Measurements from ENCODE around the gene ACE. TPM values are rescaled to one million over a fixed set of nuclear protein-coding genes. Genes with fewer than 3 reads are reported as not detected.

The ACE gene
- total RNA-seq, 1 donor from 2014 or later = 3.6 TPM

GRCh38 chr17:63531022-63531965 is 54.4 kb downstream of the ACE start:
- no peak overlapping the region for H3K27ac Mint-ChIP-seq
- DNase-seq (ENCODE audit: extremely low spot score, unreplicated experiment) = no peak

DNA sequence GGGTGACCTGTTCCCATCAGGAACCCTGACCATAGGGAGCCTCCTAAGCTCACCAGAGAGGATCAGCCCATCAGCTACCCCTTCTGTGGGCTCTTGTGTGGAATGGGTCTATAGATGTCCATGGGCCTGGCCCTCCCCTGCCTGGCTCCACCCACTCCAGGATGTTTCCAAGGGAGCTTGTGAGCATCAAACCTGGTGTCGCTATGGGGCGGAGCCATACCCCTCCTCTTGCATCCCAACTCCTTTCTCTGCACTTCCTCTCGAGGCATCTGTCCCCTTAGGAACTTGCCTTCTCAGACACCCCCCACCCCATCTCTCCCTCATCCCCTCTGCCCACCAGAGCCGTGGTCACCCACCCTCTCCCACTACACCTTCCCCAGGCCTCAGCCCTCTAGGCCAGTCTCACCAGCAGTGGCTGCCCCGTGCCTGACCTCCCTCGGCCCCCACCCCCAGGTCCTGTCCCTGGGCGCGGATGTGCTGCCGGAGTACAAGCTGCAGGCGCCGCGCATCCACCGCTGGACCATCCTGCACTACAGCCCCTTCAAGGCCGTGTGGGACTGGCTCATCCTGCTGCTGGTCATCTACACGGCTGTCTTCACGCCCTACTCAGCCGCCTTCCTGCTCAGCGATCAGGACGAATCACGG is 56.7 kb downstream of the ACE start:
- no peaks in the 10 kb centered on the region for H3K9me3 Mint-ChIP-seq
- peaks cover 15% of the 10 kb centered on the region for H3K27me3 Mint-ChIP-seq
- DNase-seq (ENCODE audit: extremely low spot score, unreplicated experiment) = no peak
- no peak overlapping the region for H3K27ac Mint-ChIP-seq
- H3K4me1 Mint-ChIP-seq (ENCODE audit: unreplicated experiment) = no peaks in the 10 kb centered on the region
- H3K4me3 Mint-ChIP-seq = no peak overlapping the region
- no peaks in the 10 kb centered on the region for H3K36me3 Mint-ChIP-seq
- TF ChIP-seq CTCF (conservative IDR thresholded peaks at IDR 0.05) = no peak

More at GRCh38 chr17:63531022-63531965, 54.4 kb downstream of the ACE start:
- Mint-ChIP-seq H3K27me3 (peaks cover 17% of the 10 kb centered on the region), H3K4me3 (no peak overlapping the region), H3K36me3 (no peaks in the 10 kb centered on the region), H3K9me3 (no peaks in the 10 kb centered on the region), H3K4me1 (ENCODE audit: unreplicated experiment) (no peaks in the 10 kb centered on the region)
- no peak for TF ChIP-seq CTCF (conservative IDR thresholded peaks at IDR 0.05)

GRCh38 chr17:63534078-63534570 is 57.3 kb downstream of the ACE start:
- no peak for TF ChIP-seq CTCF (conservative IDR thresholded peaks at IDR 0.05)
- H3K4me1 Mint-ChIP-seq (ENCODE audit: unreplicated experiment) = no peaks in the 10 kb centered on the region
- no peaks in the 10 kb centered on the region for H3K36me3 Mint-ChIP-seq
- H3K4me3 Mint-ChIP-seq = no peak overlapping the region
- H3K27me3 Mint-ChIP-seq = peaks cover 20% of the 10 kb centered on the region
- DNase-seq (ENCODE audit: extremely low spot score, unreplicated experiment) = no peak
- no peak overlapping the region for H3K27ac Mint-ChIP-seq
- no peaks in the 10 kb centered on the region for H3K9me3 Mint-ChIP-seq

DNA sequence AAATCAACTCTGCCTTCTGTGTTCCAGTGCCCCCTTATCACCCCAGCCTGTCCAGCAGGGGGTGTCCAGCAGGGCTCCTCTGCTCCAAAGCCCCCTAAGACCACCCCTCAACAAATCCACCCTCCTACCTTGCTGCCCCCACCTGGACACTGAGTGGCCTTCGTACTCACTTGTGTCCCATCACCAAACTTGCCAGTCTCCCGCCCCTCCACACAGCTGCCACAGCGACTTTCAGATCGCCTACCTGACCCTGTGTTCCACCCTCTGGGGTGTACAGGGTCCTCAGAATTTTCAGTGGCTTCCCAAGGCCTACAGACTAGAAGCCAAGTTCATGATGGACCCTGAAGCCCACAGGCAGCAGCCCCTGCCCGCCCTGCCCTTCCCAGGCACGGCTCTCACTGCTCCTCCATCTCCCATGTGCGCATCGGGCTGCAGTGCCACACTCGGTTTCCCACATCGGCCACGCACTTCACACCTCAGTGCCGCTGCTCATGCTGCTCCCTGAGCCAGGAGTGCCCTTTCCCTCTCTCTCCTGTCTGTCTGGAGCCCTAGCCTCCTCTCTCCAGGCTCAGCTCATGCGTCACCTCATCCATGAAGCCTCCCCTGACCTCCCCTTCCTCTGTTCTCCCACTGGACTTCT is 58.1 kb downstream of the ACE start:
- no peak for TF ChIP-seq CTCF (conservative IDR thresholded peaks at IDR 0.05)
- Mint-ChIP-seq H3K4me1 (ENCODE audit: unreplicated experiment) (no peaks in the 10 kb centered on the region), H3K9me3 (no peaks in the 10 kb centered on the region), H3K27me3 (peaks cover 28% of the 10 kb centered on the region), H3K4me3 (no peak overlapping the region), H3K36me3 (no peaks in the 10 kb centered on the region), H3K27ac (no peak overlapping the region)
- no peak for DNase-seq (ENCODE audit: extremely low spot score, unreplicated experiment)

GRCh38 chr17:63535640-63536039 is 58.8 kb downstream of the ACE start:
- H3K27me3 Mint-ChIP-seq = peaks cover 29% of the 10 kb centered on the region
- no peaks in the 10 kb centered on the region for H3K4me1 Mint-ChIP-seq (ENCODE audit: unreplicated experiment)

More at GRCh38 chr17:63535640-63536039, 58.8 kb downstream of the ACE start:
- H3K27ac Mint-ChIP-seq = no peak overlapping the region
- H3K9me3 Mint-ChIP-seq = no peaks in the 10 kb centered on the region
- H3K4me3 Mint-ChIP-seq = no peak overlapping the region
- DNase-seq (ENCODE audit: extremely low spot score, unreplicated experiment) = no peak
- TF ChIP-seq CTCF (conservative IDR thresholded peaks at IDR 0.05) = no peak
- no peaks in the 10 kb centered on the region for H3K36me3 Mint-ChIP-seq

Measured in type B pancreatic cell (in vitro differentiated cells).